Smooth muscle cell of the coronary artery (primary cell): ENCODE results near the gene FXYD3. TPM values are rescaled to one million over a fixed set of nuclear protein-coding genes. Genes with fewer than 3 reads are reported as not detected.

Source experiments
- total RNA-seq: library from RNA; depleted of rRNA; stranded (reverse); fragments of >200 nt; gene quantifications from 2 replicates; pipeline ENCODE4 v1.2.3, GENCODE V29; 2014; ENCODE audit warnings: low replicate concordance

The FXYD3 gene, protein sequence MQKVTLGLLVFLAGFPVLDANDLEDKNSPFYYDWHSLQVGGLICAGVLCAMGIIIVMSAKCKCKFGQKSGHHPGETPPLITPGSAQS
- total RNA-seq: not detected in 2 replicates

DNA sequence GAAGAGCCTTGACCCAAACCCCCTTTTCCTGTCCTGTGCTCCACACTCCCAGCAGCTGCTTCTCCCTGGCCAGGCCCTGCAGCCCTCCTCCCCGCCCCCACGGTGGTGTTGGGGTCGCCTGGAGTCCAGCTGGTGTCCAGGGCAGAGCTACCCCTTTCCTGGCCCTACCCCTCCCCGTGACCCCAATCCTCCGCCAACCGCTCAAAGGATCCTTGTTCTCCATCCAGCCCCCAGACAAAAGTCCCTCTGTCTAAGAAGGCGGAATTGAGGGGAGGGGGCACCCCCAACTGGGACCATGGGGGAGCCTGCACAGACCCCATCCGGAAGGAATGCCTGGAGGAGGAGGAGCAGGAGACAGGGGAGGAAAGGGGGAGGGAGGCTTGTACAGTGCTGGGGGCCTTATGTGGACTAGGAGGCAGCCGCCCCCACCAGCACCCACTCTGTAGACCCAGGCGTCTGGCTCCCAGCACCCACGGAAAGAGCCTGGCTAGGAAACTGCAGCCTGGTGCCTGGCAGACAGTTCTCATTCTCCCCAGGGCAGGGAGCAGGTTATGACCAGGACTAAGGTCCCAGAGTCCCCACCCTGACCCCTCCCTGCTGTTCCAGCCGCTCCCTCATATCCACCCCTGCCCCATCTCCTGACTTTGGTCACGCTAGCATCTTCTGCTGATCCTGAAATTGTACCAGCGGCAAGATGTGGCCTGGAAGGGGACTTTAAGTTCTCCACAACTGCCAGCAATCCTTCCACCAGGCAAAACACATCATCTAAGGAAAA, at the start of gene FXYD3:
Gene FXYD3 (plus strand): TSS at position 647 of the 775 bp plus-strand sequence. CDS start 3,554 bp downstream, outside the sequence.

DNA sequence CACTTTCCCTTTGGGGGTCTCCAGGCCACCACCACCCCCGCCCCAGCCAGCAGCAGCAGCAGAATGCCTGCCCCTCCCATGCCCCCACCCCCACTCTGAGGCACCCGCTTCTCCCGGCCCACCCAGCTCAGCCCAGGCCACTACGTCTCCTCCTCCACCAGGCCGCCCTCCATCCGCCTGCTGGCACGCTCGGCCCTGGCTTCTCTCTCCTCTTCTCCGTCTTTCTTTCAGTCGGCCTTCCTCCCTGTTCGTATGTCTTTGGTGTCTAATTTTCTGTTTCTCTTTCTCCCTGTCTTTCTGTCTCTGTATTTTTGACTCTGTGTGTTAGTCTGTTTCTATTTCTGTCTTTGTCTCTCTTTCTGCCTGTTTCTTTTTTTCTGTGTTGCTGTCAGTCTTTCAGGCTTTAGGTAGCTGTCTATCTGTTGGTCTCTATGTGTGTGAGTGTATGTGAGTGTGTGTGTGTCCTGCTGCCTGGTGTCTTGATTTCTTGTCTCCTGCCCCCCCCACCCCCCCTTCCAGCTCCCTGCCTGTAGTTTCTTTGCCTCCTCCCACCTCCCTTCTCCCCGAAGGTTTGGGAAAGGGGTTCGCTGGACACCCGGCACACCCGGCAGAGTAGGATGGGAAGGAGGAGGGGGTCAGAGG, 19.1 kb downstream of the FXYD3 start, which contains the start of gene LGI4:
Gene LGI4 (minus strand): TSS at position 459 of the 642 bp plus-strand sequence. CDS start 379 bp downstream, at position 80.

GRCh38 chr19:35138305-35138892, 22.8 kb downstream of the FXYD3 start, which contains the start of gene FXYD1:
FXYD1 (plus strand) TSS chr19:35138824; CDS start chr19:35140080, 1,256 bp downstream.

GRCh38 chr19:35143231-35143715, 27.6 kb downstream of the FXYD3 start, which contains the start of gene FXYD7:
FXYD7 (plus strand) TSS chr19:35143255; CDS start chr19:35143334, 79 bp downstream.

GRCh38 chr19:35154525-35155406, 39.1 kb downstream of the FXYD3 start, which contains the start of gene FXYD5:
FXYD5 (plus strand) TSS chr19:35154735; CDS start chr19:35155551, 816 bp downstream.

Other genes starting within 250 kb of the FXYD3 start
- 2.6 and 2.8 TPM in 2 replicates for gene ZNF30, start 188.9 kb upstream of the FXYD3 start, total RNA-seq
- gene ZNF792, start 151.6 kb upstream of the FXYD3 start, total RNA-seq: 4.8 TPM in 2 replicates
- gene GRAMD1A, start 115.5 kb upstream of the FXYD3 start, total RNA-seq: 14.0 and 25.2 TPM in 2 replicates
- gene SCN1B, start 85.4 kb upstream of the FXYD3 start, total RNA-seq: 3.8 and 24.2 TPM in 2 replicates
- 0.12 TPM in 1 of 2 replicates, not detected in the other for gene HPN, start 74.1 kb upstream of the FXYD3 start, total RNA-seq
- 0.15 and 2.1 TPM in 2 replicates for gene LGI4, start 19.2 kb downstream of the FXYD3 start, total RNA-seq
- gene FXYD1, start 23.0 kb downstream of the FXYD3 start, total RNA-seq: 0.23 and 8.0 TPM in 2 replicates
- gene FXYD7, start 27.4 kb downstream of the FXYD3 start, total RNA-seq: not detected in 2 replicates
- 13.3 and 18.9 TPM in 2 replicates for gene FXYD5, start 38.9 kb downstream of the FXYD3 start, total RNA-seq
- not detected in 2 replicates for gene FAM187B, start 112.9 kb downstream of the FXYD3 start, total RNA-seq
- gene LSR, start 133.2 kb downstream of the FXYD3 start, total RNA-seq: 0.45 TPM in 1 of 2 replicates, not detected in the other
- 44.9 and 91.6 TPM in 2 replicates for gene USF2, start 153.1 kb downstream of the FXYD3 start, total RNA-seq
- gene HAMP, start 166.7 kb downstream of the FXYD3 start, total RNA-seq: 0.08 TPM in 1 of 2 replicates, not detected in the other
- 2.0 TPM in 1 of 2 replicates, not detected in the other for gene MAG, start 176.3 kb downstream of the FXYD3 start, total RNA-seq
- gene CD22, start 213.4 kb downstream of the FXYD3 start, total RNA-seq: 0.70 and 0.98 TPM in 2 replicates
- gene FFAR1, start 232.1 kb downstream of the FXYD3 start, total RNA-seq: not detected in 2 replicates
- not detected in 2 replicates for gene FFAR3, start 242.6 kb downstream of the FXYD3 start, total RNA-seq